ENCODE measurements around the gene HLCS.

The HLCS gene

GRCh38 chr21:36783612-36784374 lies 182.7 kb downstream of the HLCS start:
- DNase-seq (ENCODE audit: low read depth in 2 of 2, low spot score in 1 of 2): no peak

- no peak for DNase-seq (ENCODE audit: low read depth in 2 of 2, low spot score in 1 of 2)
These were observed 185.6 kb downstream of the HLCS start for GRCh38 chr21:36780861-36781260.

GRCh38 chr21:36776981-36777617 lies 189.4 kb downstream of the HLCS start:
- DNase-seq (ENCODE audit: low read depth in 2 of 2, low spot score in 1 of 2): no peak

- DNase-seq (ENCODE audit: low read depth in 2 of 2, low spot score in 1 of 2): no peak
These were observed 192.5 kb downstream of the HLCS start for GRCh38 chr21:36773995-36774394.

GRCh38 chr21:36773117-36773516 lies 193.4 kb downstream of the HLCS start:
- no peak for DNase-seq (ENCODE audit: low read depth in 2 of 2, low spot score in 1 of 2)

- DNase-seq (ENCODE audit: low read depth in 2 of 2, low spot score in 1 of 2): no peak
These were observed 197.2 kb downstream of the HLCS start for GRCh38 chr21:36769051-36769839.

GRCh38 chr21:36768496-36768895 lies 198.0 kb downstream of the HLCS start:
- no peak for DNase-seq (ENCODE audit: low read depth in 2 of 2, low spot score in 1 of 2)

GRCh38 chr21:36767096-36767495 lies 199.4 kb downstream of the HLCS start:
- DNase-seq (ENCODE audit: low read depth in 2 of 2, low spot score in 1 of 2): no peak

GRCh38 chr21:36766511-36766910 lies 200.0 kb downstream of the HLCS start:
- DNase-seq (ENCODE audit: low read depth in 2 of 2, low spot score in 1 of 2): no peak

- no peak for DNase-seq (ENCODE audit: low read depth in 2 of 2, low spot score in 1 of 2)
These were observed 201.2 kb downstream of the HLCS start for GRCh38 chr21:36765229-36765628.

- no peak for DNase-seq (ENCODE audit: low read depth in 2 of 2, low spot score in 1 of 2)
These were observed 203.2 kb downstream of the HLCS start for GRCh38 chr21:36763305-36763704.

GRCh38 chr21:36762642-36763041 lies 203.8 kb downstream of the HLCS start:
- no peak for DNase-seq (ENCODE audit: low read depth in 2 of 2, low spot score in 1 of 2)

- no peak for DNase-seq (ENCODE audit: low read depth in 2 of 2, low spot score in 1 of 2)
These were observed 204.8 kb downstream of the HLCS start for GRCh38 chr21:36761685-36762084.

- no peak for DNase-seq (ENCODE audit: low read depth in 2 of 2, low spot score in 1 of 2)
These were observed 207.0 kb downstream of the HLCS start for GRCh38 chr21:36759348-36760083.

- no peak for DNase-seq (ENCODE audit: low read depth in 2 of 2, low spot score in 1 of 2)
These were observed 209.3 kb downstream of the HLCS start for GRCh38 chr21:36757196-36757595.

- DNase-seq (ENCODE audit: low read depth in 2 of 2, low spot score in 1 of 2): no peak
These were observed 209.9 kb downstream of the HLCS start for GRCh38 chr21:36756527-36756926.

GRCh38 chr21:36754241-36754898 lies 212.1 kb downstream of the HLCS start:
- no peak for DNase-seq (ENCODE audit: low read depth in 2 of 2, low spot score in 1 of 2)

- DNase-seq (ENCODE audit: low read depth in 2 of 2, low spot score in 1 of 2): no peak
These were observed 212.9 kb downstream of the HLCS start for GRCh38 chr21:36753556-36753955.

GRCh38 chr21:36751383-36751782 lies 215.1 kb downstream of the HLCS start:
- DNase-seq (ENCODE audit: low read depth in 2 of 2, low spot score in 1 of 2): no peak

GRCh38 chr21:36750576-36750959 lies 215.9 kb downstream of the HLCS start:
- no peak for DNase-seq (ENCODE audit: low read depth in 2 of 2, low spot score in 1 of 2)
